AG08395 (cell line): Measurements from ENCODE around the gene RBBP6.
A peak's percentile ranks its signal among the peaks of the same experiment; 100 is the strongest.
"Not testable (repeated sequence)": the region's sequence is repeated elsewhere in the genome, so short reads cannot be mapped to it uniquely, and the experiment has no call there.

ENCODE experiments used
- DNase-seq: peaks from one replicate; pipeline ENCODE4 v3.0.0; 2012; ENCODE audit warnings: mixed read lengths, low spot score

The RBBP6 gene

DNA sequence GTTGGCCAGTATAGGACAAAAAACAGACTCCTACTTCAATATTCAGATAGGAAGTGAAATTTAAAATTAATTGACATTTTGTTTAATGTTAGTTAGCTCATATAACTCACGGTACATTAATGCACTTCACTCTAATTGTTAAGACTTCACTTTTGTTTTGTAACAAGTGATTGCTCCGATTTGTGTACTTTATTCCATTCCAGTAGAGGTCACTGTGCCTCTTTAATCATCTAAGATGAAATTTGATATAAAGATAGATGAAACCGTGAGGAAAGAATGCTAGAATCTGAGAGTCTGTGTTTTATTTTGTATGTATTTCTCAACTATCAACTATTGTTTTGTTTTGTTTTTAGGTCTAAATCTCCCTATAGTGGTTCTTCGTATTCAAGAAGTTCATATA, 29.0 kb downstream of the RBBP6 start:
- DNase-seq: peak; percentile 10

DNA sequence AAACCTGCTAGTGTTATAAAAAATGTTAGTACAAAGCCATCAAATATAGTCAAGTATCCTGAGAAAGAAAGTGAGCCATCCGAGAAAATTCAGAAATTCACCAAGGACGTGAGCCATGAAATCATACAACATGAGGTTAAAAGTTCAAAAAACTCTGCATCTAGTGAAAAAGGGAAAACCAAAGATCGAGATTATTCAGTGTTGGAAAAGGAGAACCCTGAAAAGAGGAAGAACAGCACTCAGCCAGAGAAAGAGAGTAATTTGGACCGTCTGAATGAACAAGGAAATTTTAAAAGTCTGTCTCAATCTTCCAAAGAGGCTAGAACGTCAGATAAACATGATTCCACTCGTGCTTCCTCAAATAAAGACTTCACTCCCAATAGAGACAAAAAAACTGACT, 31.7 kb downstream of the RBBP6 start:
- no peak for DNase-seq

DNA sequence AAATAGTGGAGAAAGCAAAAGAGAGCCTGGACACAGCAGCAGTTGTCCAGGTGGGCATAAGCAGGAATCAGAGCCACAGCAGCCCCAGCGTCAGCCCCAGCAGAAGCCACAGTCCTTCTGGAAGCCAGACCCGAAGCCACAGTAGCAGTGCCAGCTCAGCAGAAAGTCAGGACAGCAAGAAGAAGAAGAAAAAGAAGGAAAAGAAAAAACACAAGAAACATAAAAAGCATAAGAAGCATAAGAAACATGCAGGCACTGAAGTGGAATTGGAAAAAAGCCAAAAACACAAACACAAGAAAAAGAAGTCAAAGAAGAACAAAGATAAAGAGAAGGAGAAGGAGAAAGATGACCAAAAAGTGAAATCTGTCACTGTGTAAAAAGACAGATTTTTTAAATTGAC, 32.7 kb downstream of the RBBP6 start:
- DNase-seq: no peak

DNA sequence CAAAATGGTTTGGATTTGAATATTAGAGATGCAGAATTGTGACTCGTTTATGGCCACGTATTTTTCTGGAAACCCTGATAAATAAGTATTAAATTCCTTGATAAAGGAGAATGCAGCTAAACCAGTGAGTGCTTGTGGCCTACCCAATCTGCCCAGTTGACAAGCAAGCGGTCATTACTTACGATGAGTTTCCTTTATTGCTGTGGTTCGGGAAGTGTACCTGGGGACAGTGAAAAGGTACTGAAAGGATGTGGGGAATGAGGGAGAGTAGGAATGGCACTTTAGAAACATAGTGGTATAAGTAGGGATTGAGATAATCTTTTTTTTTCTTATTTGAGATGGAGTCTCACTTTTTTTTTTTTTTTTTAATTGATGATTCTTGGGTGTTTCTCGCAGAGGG, 33.8 kb downstream of the RBBP6 start:
- no peak for DNase-seq

DNA sequence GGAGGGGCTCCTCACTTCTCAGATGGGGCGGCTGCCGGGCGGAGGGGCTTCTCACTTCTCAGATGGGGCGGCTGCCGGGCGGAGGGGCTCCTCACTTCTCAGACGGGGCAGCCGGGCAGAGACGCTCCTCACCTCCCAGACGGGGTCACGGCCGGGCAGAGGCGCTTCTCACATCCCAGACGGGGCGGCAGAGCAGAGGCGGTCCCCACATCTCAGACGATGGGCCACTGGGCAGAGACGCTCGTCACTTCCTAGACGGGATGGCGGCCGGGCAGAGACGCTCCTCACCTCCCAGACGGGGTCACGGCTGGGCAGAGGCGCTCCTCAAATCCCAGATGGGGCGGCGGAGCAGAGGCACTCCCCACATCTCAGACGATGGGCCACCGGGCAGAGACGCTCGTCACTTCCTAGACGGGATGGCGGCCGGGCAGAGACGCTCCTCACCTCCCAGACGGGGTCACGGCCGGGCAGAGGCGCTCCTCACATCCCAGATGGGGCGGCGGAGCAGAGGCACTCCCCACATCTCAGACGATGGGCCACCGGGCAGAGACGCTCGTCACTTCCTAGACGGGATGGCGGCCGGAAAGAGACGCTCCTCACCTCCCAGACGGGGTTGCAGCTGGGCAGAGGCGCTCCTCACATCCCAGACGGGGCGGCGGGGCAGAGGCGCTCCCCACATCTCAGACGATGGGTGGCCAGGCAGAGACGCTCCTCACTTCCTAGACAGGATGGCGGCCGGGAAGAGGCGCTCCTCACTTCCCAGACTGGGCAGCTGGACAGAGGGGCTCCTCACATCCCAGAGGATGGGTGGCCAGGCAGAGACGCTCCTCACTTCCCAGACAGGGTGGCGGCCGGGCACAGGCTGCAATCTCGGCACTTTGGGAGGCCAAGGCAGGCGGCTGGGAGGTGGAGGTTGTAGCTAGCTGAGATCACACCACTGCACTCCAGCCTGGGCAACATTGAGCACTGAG, 35.4 kb downstream of the RBBP6 start:
- DNase-seq: not testable (repeated sequence)

DNA sequence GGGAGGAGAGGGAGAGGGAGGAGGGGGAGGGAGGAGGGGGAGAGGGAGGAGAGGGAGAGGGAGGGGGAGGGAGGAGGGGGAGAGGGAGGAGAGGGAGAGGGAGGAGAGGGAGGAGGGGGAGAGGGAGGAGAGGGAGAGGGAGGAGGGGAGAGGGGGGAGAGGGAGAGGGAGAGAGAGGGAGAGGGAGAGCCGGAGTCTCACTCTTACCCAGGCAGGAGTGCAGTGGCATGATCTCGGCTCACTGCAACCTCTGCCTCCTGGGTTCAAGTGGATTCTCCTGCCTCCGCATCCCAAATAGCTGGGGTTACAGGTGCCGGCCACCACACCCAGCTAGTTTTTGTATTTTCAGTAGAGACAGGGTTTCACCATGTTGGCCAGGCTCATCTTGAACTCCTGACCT, 36.4 kb downstream of the RBBP6 start:
- not testable (repeated sequence) for DNase-seq

DNA sequence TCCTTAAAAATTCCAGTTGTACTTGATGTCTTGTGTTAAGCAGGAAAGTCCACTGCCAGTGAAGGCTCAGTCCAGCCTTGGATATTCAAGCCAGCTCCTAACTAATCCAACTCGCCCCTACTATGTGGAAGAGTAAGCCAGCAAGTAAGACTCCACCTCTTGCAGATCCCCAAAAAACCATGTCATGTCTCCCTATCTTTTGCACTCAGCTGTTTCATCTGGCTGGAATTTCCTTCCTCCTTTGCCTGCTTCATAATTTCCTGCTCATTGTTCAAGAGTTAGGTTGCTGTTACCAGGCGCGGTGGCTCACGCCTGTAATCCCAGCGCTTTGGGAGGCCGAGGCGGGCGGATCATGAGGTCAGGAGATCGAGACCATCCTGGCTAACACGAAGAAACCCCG, 37.8 kb downstream of the RBBP6 start:
- no peak for DNase-seq

DNA sequence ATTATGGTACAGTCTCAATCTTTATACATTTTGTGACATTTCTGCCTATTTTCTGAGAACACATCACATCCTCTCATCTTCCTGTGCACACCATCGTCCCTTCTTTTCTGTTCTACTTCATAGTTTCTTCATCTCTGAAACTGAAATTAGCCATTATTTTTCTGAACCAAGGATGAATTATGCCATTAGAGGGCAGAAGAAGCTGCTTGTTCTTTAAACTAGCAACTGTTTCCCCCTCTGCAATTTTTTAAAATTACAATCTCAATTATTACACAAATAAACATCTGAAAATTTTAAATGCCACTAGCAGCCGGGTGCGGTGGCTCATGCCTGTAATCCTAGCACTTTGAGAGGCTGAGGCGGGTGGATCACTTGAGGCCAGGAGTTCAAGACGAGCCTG, 41.3 kb downstream of the RBBP6 start:
- DNase-seq: peak; percentile 57

DNA sequence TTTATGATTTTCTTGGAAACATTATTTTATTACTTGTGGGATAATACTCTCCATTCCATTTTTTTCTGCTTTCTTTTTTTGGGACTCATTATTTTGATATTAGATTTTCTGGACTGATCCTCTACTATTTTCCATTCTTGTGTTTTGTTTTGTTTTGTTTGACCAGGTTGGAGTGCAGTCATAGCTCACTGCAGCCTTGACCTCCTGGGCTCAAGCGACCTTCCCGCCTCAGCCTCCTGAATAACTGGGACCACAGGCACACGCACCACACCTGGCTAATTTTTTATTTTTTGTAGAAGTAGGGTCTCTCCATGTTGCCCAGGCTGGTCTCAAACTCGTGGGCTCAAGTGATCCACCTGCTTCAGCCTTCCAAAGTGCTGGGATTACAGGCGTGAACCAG, 44.1 kb downstream of the RBBP6 start:
- DNase-seq: no peak

DNA sequence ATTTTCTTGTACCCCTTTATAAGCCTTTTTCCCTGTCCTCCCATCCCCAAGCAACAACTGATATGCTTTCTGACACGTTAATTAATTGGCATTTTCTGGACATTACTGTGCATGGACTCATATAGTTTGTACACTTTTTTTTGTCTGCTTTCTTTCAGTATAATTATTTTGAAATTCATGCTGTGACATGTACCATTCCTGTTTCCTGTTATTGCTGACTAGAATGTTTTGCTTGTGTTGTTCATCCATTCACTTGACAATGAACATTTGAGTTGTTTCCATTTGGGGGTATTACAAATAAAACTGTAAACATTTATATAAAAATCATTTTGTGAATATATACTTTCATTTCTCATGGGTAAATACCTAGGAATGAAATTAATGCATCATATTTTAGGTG, 50.6 kb downstream of the RBBP6 start:
- DNase-seq: no peak

DNA sequence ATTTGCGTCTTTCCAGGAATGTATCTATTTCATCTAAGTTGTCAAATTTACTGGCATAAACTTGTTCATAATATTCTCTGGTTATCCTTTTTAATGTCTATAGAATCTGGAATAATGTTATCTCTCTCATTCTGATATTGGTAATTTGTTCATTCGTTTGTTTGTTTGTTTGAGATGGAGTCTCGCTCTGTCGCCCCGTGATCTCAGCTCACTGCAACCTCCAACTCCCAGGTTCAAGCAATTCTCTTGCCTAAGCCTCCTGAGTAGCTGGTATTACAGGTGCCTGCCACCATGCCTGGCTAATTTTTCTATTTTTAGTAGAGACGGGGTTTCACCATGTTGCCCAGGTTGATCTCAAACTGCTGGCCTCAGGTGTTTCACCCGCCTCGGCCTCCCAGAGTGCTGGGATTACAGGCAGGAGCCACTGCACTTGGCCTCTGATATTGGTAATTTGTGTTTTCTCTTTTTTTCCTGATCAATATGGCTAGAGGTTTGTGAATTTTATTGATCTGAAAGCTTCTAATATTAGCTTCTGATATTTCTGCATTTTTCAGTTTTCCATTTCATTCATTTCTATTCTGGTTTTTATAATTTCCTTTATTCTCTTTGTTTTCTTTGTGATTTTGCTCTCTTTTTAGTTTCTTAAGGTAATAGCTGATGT, 59.5 kb downstream of the RBBP6 start:
- DNase-seq: no peak

DNA sequence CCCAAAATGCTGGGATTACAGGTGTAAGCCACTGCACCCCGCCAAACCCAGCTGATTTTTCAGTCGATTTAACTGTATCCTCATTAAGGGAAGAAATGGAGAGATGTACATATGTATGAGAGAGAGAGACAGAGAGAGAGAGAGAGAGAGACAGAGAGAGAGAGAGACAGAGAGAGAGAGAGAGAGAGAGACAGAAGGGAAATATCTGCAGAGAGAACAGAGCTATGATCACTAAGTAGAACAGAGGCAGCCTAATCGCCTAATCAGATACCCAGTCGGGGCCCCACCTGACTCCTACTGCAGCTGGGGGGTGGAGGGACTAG, 70.0 kb downstream of the RBBP6 start:
- no peak for DNase-seq

DNA sequence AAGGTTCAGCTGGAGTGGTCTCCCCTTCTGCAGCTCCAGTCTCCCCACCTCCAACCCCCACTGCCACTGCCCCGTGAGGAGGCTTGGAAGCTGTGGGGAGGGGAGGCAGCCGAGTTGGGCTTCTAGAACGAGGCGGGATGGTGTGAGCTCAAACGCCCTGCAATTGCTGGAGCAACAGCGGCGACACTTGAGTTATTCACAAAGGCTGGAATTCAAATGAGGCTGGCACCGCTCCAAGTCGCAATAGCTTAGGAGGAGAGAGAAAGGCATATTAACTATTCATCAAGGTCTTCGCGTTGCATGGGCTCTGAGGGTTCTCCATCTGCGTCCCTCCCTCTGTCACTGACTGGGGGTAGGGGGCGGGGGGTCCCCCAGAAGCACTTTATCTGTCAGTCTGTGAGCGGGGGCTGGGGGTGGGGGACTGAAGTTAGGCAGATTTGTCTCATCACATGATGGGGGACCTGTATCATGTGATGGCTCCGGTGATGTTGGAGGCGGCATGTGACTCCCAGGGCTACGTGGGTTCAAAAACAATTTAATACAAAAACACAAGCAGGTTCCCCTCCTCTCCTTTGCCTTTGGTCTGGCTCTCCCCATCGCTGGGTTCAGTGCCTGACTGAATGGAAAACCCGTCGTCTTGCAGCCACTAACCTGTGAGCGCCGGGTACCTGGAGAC, 70.5 kb downstream of the RBBP6 start:
- DNase-seq: peak; percentile 57

DNA sequence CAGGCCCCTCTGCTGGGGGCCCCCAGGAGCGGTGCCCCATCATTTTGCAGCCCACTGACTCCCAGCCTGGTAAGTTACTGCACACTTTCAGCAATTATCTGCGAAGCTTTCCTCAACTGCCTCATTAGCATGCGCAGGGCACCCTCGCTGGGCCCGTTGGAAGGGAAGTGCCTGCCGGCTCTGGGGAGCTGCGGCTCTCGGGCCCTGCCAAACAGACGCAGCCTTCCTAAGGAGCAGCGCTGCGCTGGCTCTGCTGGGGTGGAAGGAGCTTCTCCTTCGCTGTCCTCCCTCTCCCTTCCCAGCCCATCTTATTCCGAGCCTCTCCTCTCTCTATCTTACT, 71.0 kb downstream of the RBBP6 start:
- DNase-seq: peak; percentile 29

DNA sequence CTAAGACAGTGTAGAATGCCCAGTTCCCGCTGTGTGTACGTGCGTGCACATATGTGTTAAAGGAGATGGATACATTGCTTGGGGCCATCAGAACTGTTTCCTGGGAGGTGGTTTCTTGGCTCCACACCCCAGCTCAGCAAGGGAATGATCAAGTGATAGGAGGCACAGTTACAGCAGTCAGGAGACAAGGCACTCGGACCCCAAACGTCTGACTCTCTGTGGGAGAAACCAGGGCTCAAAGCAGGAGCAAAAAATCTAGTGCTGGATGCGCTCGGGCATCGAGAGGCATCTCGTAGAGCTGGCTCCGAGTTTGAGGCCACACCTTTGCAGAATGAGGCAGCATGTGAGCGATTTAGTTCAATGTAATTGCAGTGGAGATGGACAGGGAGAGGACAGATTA, 71.9 kb downstream of the RBBP6 start:
- no peak for DNase-seq

DNA sequence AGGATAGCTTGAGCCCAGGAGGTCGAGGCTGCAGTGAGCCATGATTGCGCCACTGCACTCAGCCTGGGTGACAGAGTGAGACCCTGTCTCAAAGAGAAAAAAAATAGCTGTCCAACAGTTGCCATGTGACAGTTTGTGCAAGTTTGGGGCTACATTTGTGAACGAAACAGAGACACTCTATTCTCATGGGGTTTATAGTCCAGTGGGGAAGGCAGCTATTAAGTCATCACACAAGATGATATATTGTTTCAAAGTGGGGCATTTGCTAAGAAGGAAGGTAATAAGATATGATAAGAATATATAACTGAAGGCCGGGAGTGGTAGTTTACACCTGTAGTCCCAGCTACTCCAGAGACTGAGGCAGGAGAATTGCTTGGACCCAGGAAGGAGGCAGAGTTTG, 73.3 kb downstream of the RBBP6 start:
- no peak for DNase-seq

DNA sequence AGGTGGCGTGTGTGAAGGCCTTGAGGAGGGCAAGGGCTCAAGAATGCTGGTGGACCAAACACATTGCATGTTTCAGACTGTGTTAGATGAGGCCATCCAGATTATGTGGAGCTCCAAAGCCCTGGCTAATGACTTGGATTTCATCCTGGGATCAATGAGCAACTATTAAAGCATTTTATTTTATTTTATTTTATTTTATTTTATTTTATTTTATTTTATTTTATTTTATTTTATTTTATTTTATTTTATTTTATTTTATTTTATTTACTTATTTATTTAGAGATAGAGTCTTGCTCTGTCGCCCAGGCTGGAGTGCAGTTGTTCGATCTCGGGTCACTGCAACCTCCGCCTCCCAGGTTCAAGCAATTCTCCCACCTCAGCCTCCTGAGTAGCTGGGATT, 73.9 kb downstream of the RBBP6 start:
- not testable (repeated sequence) for DNase-seq

DNA sequence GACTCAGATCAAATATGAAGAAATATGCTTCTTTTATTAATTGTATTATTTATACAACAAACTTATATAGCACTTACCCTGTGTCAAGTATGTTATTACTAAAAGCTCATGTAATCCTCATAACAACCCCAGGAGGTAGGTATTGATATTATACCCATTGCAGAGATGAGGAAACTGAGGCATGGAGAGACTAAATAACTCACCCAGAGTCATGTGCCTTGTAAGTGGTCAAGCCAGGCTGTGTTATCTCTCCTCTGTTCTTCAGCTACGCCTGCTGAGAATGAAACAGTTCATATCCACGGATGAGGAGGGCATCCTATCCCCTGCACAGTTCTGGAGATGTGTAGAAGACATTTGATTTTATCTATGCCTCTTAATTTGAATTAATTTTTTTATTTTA, 78.1 kb downstream of the RBBP6 start:
- DNase-seq: no peak
